ENCODE data around the gene DENND6B. TPM values are rescaled to one million over a fixed set of nuclear protein-coding genes. Genes with fewer than 3 reads are reported as not detected.

The DENND6B gene
- total and polyA plus RNA-seq, 2 of the 13 experiments (the other 11 are each of a cell fraction or from before 2014, with no cell fraction given) = 0.95 to 3.8 TPM

DNA sequence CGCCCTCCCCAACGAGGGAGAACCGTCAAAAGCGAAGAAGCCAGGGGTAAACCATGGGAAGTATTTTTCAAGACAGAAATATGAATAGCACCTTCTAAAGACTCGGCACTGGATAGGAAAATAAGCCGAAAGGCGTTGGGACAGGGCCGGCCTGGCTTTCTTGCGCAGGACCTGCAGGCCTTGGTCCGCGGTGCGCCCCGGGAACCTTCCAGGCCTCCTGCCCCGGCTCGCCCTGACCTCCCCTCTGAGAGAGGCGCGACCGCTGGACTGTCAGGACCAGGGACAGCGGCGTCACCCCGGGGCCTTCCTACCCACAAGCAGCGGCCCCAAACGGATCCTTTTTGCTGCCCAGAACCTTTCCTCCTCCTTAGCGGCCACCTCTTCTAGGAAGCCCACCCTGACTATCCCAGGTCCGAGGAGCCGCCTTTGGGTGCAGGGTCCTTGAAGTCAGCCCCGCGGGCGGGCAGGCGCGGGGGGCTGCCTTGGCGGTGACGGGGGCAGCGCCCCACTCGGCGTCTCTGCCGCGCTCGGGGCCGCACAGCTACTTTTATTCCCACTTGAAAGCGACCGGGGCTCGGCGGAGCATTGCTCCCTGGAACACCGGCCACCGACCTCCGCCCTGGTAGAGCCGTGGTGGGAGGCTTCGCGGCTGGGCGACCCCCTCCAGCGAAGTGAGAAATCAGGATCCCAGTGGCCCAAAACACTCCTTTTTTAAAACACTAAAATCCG, 56.0 kb downstream of the DENND6B start (continued):
- TF ChIP-seq ELF3 (CRISPR knock-in tag; IDR thresholded peaks at IDR 0.05) = peak; percentile 61
- TF ChIP-seq HNRNPUL1 (IDR thresholded peaks at IDR 0.05; ENCODE audit: low read depth, low read length) = no peak
- TF ChIP-seq ZNF782 (CRISPR knock-in tag; IDR thresholded peaks at IDR 0.05; ENCODE audit: borderline replicate concordance) = peak; percentile 79
- no peak for TF ChIP-seq NONO (IDR thresholded peaks at IDR 0.05)
- no peak for TF ChIP-seq NONO (CRISPR knock-in tag; conservative IDR thresholded peaks at IDR 0.05)
- TF ChIP-seq HNRNPK (IDR thresholded peaks at IDR 0.05; ENCODE audit: low read depth, low read length, poor library complexity, severe bottlenecking) = no peak
- peak; percentile 57; the same call in 1 of the 2 replicates for TF ChIP-seq ZFX (CRISPR knock-in tag; IDR thresholded peaks at IDR 0.05; ENCODE audit: low read depth)
- no peak for TF ChIP-seq ZNF598 (CRISPR knock-in tag; IDR thresholded peaks at IDR 0.05; ENCODE audit: borderline replicate concordance)
- no peak for TF ChIP-seq KDM6A (CRISPR knock-in tag; IDR thresholded peaks at IDR 0.05; ENCODE audit: low read depth)
- no peak for TF ChIP-seq ZNF577 (CRISPR knock-in tag; IDR thresholded peaks at IDR 0.05; ENCODE audit: borderline replicate concordance, low read depth)
- TF ChIP-seq ZSCAN12 (CRISPR knock-in tag; IDR thresholded peaks at IDR 0.05) = peak; percentile 56; the same call in 1 of the 2 replicates
- TF ChIP-seq EZH2 (conservative IDR thresholded peaks at IDR 0.05; ENCODE audit: low read depth, low read length) = no peak
- TF ChIP-seq ZNF747 (CRISPR knock-in tag; IDR thresholded peaks at IDR 0.05; ENCODE audit: borderline replicate concordance) = 0 out of 2 replicates have a peak, but pooled peaks have one; percentile 33
- 0 out of 2 replicates have a peak, but pooled peaks have one; percentile 78 for TF ChIP-seq CAMTA2 (CRISPR knock-in tag; IDR thresholded peaks at IDR 0.05; ENCODE audit: borderline replicate concordance)
- TF ChIP-seq ZNF878 (CRISPR knock-in tag; IDR thresholded peaks at IDR 0.05) = 0 out of 2 replicates have a peak, but pooled peaks have one; percentile 42
- peak; percentile 60; the same call in 1 of the 2 replicates for TF ChIP-seq ZNF350 (CRISPR knock-in tag; IDR thresholded peaks at IDR 0.05; ENCODE audit: borderline replicate concordance, low read depth)
- TF ChIP-seq MIXL1 (CRISPR knock-in tag; IDR thresholded peaks at IDR 0.05) = peak; percentile 24; the same call in 1 of the 2 replicates
- TF ChIP-seq, protein P1, sequence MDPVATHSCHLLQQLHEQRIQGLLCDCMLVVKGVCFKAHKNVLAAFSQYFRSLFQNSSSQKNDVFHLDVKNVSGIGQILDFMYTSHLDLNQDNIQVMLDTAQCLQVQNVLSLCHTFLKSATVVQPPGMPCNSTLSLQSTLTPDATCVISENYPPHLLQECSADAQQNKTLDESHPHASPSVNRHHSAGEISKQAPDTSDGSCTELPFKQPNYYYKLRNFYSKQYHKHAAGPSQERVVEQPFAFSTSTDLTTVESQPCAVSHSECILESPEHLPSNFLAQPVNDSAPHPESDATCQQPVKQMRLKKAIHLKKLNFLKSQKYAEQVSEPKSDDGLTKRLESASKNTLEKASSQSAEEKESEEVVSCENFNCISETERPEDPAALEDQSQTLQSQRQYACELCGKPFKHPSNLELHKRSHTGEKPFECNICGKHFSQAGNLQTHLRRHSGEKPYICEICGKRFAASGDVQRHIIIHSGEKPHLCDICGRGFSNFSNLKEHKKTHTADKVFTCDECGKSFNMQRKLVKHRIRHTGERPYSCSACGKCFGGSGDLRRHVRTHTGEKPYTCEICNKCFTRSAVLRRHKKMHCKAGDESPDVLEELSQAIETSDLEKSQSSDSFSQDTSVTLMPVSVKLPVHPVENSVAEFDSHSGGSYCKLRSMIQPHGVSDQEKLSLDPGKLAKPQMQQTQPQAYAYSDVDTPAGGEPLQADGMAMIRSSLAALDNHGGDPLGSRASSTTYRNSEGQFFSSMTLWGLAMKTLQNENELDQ (CRISPR knock-in tag; IDR thresholded peaks at IDR 0.05; ENCODE audit: borderline replicate concordance) = peak; percentile 75; the same call in 1 of the 2 replicates
- TF ChIP-seq, protein P2, sequence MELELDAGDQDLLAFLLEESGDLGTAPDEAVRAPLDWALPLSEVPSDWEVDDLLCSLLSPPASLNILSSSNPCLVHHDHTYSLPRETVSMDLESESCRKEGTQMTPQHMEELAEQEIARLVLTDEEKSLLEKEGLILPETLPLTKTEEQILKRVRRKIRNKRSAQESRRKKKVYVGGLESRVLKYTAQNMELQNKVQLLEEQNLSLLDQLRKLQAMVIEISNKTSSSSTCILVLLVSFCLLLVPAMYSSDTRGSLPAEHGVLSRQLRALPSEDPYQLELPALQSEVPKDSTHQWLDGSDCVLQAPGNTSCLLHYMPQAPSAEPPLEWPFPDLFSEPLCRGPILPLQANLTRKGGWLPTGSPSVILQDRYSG (CRISPR knock-in tag; IDR thresholded peaks at IDR 0.05) = no peak
- TF ChIP-seq, protein P3, sequence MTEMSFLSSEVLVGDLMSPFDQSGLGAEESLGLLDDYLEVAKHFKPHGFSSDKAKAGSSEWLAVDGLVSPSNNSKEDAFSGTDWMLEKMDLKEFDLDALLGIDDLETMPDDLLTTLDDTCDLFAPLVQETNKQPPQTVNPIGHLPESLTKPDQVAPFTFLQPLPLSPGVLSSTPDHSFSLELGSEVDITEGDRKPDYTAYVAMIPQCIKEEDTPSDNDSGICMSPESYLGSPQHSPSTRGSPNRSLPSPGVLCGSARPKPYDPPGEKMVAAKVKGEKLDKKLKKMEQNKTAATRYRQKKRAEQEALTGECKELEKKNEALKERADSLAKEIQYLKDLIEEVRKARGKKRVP (CRISPR knock-in tag; IDR thresholded peaks at IDR 0.05) = no peak
- TF ChIP-seq ZNF44 (CRISPR knock-in tag; IDR thresholded peaks at IDR 0.05) = peak; percentile 65; the same call in 1 of the 2 replicates
- no peak for TF ChIP-seq TBL1XR1 (IDR thresholded peaks at IDR 0.05; ENCODE audit: borderline replicate concordance, low read length, partially characterized antibody)

Measured in HepG2 (cell line).